GM19395 (cell line): Measurements from ENCODE around the gene TIMM10.
"Not testable (repeated sequence)": the region's sequence is repeated elsewhere in the genome, so short reads cannot be mapped to it uniquely, and the experiment has no call there.

ENCODE experiments used
- ATAC-seq: cut with Tn5 transposase; IDR thresholded peaks from one replicate; pipeline ENCODE4 v1.9.1; 2021; ENCODE audit warnings: mild to moderate bottlenecking, moderate library complexity; ENCODE audit not compliant: unreplicated experiment

The TIMM10 gene

GRCh38 chr11:57543593-57543992 lies 13.0 kb upstream of the TIMM10 start:
- ATAC-seq: no peak

GRCh38 chr11:57542582-57542981 lies 12.0 kb upstream of the TIMM10 start:
- ATAC-seq: no peak

- no peak for ATAC-seq
Observed at GRCh38 chr11:57541169-57541568, 10.6 kb upstream of the TIMM10 start.

- no peak for ATAC-seq
Observed at GRCh38 chr11:57539342-57539741, 8.8 kb upstream of the TIMM10 start.

GRCh38 chr11:57536947-57537619 lies 6.5 kb upstream of the TIMM10 start, which contains the start of gene SMTNL1:
TSS of gene SMTNL1 (plus strand) at chr11:57537595. CDS start at chr11:57542643, 5,048 bp downstream.
- ATAC-seq: no peak

GRCh38 chr11:57534449-57534848 lies 3.9 kb upstream of the TIMM10 start:
- not testable (repeated sequence) for ATAC-seq

- no peak for ATAC-seq
Observed at GRCh38 chr11:57530215-57530595, 349 bp downstream of the TIMM10 start.

GRCh38 chr11:57529012-57529411 lies 1.5 kb downstream of the TIMM10 start:
- ATAC-seq: no peak

GRCh38 chr11:57527056-57527631 lies 3.4 kb downstream of the TIMM10 start:
- ATAC-seq: no peak

- no peak for ATAC-seq
Observed at GRCh38 chr11:57523419-57523818, 7.1 kb downstream of the TIMM10 start.

- ATAC-seq: no peak
Observed at GRCh38 chr11:57521116-57521515, 9.4 kb downstream of the TIMM10 start.

- ATAC-seq: no peak
Observed at GRCh38 chr11:57516061-57516443, 14.5 kb downstream of the TIMM10 start.

- peak; percentile 53 for ATAC-seq
Observed at GRCh38 chr11:57515332-57516060, 15.1 kb downstream of the TIMM10 start, which contains the start of gene SLC43A1. TSS of gene SLC43A1 (minus strand) at chr11:57515702. CDS start at chr11:57514111, 1,591 bp downstream.

GRCh38 chr11:57514538-57515331 lies 15.8 kb downstream of the TIMM10 start:
- peak; percentile 47 for ATAC-seq

GRCh38 chr11:57513911-57514537 lies 16.5 kb downstream of the TIMM10 start:
- ATAC-seq: peak; percentile 36

- no peak for ATAC-seq
Observed at GRCh38 chr11:57513452-57513795, 17.1 kb downstream of the TIMM10 start.

GRCh38 chr11:57512646-57513451 lies 17.7 kb downstream of the TIMM10 start:
- no peak for ATAC-seq

- no peak for ATAC-seq
Observed at GRCh38 chr11:57511741-57512430, 18.7 kb downstream of the TIMM10 start.
